Activated CD4-positive, CD25-positive, alpha-beta regulatory T cell treated with anti-CD3 and anti-CD28 coated beads, Interleukin-2, amount 50 U/mL, for 16 hours (primary cell): Measurements from ENCODE around the gene ACTG2.
"Not testable (repeated sequence)": the region's sequence is repeated elsewhere in the genome, so short reads cannot be mapped to it uniquely, and the experiment has no call there.

ENCODE experiments used
- DNase-seq: peaks from one replicate; pipeline ENCODE4 v3.0.0-alpha.2; 2020; ENCODE audit warnings: low read depth, low spot score

The ACTG2 gene

DNA sequence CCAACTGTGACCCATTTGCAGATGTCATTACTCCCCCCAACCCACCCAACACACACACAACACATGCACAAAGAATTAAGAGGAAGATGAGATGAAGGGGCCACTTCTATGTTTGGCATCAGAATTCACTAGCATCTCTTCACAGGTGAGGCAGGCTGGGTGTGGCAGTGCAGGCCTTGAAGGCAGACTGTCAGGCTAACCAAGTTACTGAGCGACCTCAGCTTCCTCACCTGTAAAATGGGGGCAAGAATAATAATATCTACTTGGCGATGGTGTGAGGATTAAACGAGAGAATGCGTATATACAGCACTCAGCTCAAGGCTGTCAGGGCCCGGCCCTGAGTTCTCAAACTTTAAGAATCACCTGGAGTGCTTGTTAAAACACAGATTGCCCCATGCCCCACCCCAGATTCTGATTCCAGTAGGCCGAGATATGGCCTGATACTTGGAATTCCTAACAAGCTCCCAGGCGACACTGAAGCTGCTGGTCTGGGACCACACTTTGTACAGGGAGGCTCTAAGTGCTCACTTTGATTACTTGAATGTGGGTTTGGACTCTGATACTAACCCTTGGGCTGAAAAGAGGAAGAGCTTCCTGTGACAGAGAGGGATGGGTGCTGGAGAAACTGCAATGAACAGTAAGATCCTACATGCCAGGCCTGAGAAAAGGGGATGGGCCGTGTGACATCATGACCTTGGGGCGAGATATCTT is 1.1 kb downstream of the ACTG2 start:
- DNase-seq = no peak

DNA sequence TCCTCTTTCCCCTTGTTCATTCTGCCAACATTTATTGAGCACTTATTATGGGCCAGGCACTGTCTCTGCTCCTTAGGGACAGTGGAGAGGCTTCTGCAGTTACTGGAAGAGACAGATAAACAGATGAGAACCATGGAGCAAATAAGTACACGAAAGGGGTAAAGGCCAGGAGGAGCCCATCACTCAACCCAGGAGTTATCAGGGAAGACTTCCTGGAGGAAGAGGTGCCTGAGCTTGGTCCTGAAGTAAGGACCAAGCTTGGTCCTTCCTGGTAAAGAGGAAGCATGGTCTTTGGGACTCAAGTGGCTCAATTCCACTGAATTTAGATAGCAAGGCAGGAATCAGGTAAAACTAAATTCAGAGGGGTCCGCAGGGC is 1.7 kb downstream of the ACTG2 start:
- no peak for DNase-seq

- DNase-seq = no peak
Observed at GRCh38 chr2:73894877-73895276, 2.1 kb downstream of the ACTG2 start.

- DNase-seq = no peak
Observed at GRCh38 chr2:73895473-73895872, 2.7 kb downstream of the ACTG2 start.

DNA sequence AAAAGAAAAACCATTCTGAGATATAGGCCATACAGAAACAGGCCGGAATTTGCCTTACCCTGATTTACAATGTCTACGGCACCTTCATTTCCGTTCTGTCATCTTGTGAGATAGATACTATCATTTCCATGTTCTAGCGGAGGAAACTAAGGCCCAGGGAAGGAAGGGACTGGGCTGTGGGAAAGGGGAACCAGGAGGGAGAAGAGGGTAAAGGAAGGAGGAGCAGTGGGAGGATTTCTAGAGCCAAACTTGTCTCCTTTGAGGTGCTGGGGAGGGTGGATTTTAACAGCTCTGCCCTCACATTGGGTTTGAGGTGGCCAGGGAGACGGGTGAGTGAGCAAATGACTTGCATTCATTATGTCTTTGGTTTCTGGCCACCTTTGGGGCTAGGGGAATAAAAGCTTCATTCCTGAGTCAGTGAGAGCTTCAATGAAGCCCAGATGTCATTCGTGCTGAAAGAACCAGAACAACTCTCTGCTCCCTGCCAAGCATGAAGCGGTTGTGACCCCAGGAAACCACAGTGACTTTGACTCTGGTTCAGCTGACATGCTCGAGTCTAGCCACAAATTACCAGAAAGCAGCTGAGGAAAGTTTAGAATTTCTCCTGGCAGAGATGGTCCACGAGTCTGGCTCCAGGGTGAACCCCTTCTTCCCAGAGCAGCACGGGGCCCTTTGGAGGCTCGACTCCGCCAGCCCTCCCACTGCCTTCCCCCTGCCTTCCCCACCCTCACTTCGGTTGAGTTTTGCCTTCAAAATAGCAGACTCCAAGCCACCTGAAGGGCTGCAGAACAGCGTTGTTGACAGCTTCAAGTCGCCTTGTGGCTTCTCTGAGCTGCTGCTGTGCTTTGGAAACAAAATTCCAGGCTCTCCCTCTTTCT is 3.8 kb downstream of the ACTG2 start:
- no peak for DNase-seq

DNA sequence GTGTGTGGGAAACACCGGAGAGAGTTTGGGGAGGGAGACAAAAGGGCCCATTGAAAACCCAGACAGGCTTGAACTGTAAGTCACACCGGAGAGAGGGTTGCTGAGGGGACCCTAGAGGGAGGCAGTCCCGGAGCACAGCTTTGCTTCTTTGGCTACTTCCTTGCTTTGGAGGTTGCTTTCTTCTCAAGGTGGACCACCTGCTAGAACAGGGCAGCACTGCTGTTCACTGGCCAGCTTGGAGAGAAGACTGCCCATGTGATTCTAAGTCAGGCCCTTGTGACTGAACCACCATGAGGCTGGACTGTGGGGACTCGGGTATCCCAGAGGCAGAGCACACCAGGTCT is 4.4 kb downstream of the ACTG2 start:
- DNase-seq = no peak

DNA sequence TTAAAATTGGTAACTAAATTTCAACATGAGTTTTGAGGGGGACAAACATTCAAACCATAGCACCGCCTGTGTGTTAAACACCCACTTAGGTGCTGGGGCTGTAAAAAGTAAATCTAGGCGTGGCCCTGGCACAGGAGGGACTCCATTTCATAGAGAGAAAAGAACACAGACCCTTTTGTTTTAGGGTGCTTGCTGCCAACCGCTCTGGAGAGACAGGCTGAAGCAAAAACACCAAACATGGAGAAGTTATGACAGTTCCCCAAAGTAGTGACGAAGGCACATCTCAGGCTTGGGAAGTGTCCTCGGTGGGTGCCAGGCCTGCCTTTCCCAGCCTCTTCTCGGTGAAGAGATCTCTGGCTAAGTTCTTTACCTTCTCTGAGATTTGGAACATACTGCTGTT is 5.1 kb downstream of the ACTG2 start:
- DNase-seq = no peak

GRCh38 chr2:73899801-73900336 is 7.1 kb downstream of the ACTG2 start:
- no peak for DNase-seq

GRCh38 chr2:73901143-73901542 is 8.3 kb downstream of the ACTG2 start:
- DNase-seq = no peak

DNA sequence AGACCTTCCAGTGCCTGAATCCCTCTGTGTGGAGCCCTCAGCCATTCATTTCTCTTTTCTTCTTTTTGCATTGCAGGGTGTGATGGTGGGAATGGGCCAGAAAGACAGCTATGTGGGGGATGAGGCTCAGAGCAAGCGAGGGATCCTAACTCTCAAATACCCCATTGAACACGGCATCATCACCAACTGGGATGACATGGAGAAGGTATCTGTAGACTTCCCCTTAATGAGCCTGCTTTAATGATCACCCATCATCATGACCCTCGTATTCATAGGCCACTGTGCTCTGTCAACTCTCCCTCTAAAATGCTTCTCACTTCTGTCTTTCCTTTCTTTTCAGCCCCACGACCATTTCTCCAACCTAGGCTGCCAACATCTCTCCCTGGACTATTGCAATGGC is 9.5 kb downstream of the ACTG2 start:
- DNase-seq = no peak

GRCh38 chr2:73903313-73903712 is 10.5 kb downstream of the ACTG2 start:
- DNase-seq = no peak

GRCh38 chr2:73903949-73904613 is 11.3 kb downstream of the ACTG2 start:
- not testable (repeated sequence) for DNase-seq

DNA sequence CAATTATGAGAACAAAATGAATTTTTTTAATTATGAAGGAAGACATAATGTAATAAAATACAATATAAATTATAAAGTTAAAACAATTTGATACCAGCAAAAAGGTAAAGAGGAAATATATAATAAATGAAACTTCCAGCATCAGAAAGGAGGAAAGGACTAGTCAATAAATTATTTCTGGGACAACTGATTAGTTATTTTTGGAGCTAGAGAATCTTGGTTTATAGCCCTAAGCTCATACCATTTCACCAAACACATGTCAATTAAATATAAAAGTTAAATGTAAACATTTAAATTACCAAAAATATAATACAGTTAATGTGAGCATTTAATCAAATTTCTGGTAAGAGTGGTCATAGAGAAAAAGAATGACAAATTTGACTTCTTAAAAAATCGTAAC is 12.1 kb downstream of the ACTG2 start:
- no peak for DNase-seq

DNA sequence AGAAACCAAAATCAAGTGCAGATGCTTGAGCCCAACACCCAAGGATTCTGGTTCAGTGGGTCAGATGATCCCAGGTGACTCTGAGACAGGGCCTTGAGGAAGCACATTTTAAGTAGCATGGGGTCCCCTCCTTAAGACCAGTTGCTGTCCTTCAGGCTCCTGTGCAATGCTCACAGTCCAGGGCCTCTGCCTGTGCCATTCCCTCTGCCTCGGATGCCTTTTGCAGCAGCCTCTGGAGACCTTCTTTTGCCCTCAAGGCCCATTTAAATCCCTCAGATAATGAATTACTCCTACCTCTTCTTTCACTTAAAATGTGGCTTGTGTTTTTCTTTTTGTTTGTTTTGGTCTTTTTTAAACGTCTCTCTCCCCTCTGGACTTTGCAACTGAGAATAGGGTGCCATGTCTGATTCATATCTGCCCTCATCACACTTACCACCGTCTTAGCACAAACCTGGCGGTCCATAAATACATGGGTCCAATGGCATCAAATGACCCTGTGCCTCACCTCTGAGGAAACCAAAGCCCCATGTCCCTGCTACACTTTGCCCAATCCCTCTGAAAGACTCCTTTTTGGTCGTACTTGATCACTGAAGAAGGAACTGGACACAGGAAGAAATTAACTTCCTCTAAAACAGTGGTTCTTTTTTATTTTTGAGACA is 14.2 kb downstream of the ACTG2 start:
- no peak for DNase-seq

DNA sequence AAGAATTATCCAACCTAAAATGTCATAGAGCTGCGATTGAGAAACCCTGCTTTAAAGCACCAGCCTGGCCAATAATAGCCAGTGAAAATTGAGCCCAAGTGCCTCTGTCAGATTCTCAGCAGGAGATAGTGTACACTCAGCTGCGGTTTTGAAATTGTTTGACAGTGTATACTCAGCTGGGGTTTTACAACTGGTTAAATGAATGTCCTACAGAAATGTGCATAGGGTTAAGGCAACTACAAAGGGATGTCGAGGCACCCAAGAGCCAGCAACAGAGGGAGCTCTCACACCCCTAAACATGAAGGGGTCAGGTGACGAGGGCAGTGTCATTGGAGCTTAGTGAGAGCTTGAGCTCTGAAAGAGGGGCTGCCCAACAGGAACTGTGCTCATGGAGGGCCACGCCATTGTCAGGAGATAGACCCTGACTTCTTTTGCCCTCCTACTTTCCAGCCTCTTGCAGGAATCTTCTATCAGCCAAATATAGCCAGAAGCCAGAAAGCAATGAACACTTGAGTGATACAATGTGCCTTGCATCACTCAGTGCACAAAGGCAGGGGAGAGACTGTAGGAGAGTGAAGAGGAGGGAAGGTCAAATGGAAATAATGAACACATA is 15.1 kb downstream of the ACTG2 start:
- DNase-seq = peak; percentile 24

GRCh38 chr2:73908689-73909652 is 16.2 kb downstream of the ACTG2 start:
- no peak for DNase-seq

- no peak for DNase-seq
Observed at GRCh38 chr2:73910873-73911547, 18.2 kb downstream of the ACTG2 start.

DNA sequence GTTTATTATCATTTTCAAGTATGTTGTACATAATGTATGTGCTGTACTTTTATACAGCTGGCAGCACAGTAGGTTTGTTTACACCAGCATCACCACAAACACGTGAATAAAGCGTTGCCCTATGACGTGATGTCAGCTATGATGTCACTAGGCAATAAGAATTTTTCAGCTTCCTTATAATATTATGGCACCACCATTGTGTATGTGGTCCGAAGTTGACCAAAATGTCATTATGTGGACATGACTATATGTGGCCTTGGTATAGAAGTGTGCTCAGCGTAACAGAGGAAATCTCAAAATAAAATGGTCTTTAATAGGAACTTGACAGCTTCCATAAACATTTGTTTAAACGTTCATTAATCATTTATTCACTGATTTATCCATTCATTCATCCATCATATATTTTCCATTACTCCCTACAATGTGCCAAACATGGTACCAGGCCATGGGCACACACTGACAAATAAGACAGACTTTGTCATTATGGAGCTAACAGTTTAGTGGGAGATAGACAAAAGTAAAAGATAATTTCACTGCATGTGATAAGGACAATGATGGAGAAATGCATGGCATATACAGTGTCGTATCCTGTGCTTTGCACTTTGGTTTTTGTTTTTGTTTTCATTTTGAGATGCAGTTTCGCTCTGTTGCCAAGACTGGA is 18.9 kb downstream of the ACTG2 start:
- no peak for DNase-seq

DNA sequence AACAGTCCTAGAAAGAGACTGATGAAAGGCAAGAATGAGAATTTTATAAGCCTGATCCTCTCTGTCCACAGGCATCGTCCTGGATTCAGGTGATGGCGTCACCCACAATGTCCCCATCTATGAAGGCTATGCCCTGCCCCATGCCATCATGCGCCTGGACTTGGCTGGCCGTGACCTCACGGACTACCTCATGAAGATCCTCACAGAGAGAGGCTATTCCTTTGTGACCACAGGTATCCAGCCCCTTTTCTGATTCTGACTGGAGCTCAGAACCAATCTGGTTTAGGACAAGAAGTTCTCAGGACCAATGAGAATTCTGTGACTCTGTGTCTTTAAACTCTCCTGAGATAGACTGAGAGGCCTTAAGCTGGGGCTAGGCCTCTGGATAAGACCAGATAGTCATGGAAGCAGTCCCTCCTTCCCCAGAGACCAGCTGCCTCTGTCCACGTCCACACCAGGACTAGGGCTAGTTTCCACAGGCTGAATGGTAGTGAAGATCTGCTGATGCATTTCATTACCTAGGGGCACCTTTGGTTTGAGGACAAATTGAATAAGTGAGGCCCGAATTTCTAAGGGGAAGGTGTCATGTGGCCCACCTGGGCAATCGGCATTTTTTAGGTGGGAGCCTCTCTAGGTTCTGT is 20.7 kb downstream of the ACTG2 start:
- DNase-seq = no peak
